Cardiac atrium fibroblast (primary cell): ENCODE data around the gene POR. TPM values are rescaled to one million over a fixed set of nuclear protein-coding genes. Genes with fewer than 3 reads are reported as not detected.

ENCODE experiments used
- total RNA-seq: library from RNA; depleted of rRNA; stranded (reverse); fragments of >200 nt; gene quantifications from 2 replicates; pipeline ENCODE4 v1.2.3, GENCODE V29; 2015

Gene POR
- total RNA-seq = 67.0 and 68.5 TPM in 2 replicates

GRCh38 chr7:75914655-75915415 is at the start of gene POR:
TSS of gene POR (plus strand) at chr7:75915155. CDS start at chr7:75954002, 38,847 bp downstream.

GRCh38 chr7:75878769-75879611 is 36.0 kb upstream of the POR start, which contains the start of gene RHBDD2:
TSS of gene RHBDD2 (plus strand) at chr7:75879034. CDS start at chr7:75879083, 49 bp downstream.

GRCh38 chr7:75994388-75995051 is 79.6 kb downstream of the POR start, which contains the start of gene TMEM120A:
TSS of gene TMEM120A (minus strand) at chr7:75994595. CDS start at chr7:75994570, 25 bp downstream.

Other genes with a start within 250 kb of the POR start
- gene HIP1, start 176.2 kb upstream of the POR start, total RNA-seq = 3.1 and 5.0 TPM in 2 replicates
- gene CCL26, start 142.9 kb upstream of the POR start, total RNA-seq = not detected in 2 replicates
- not detected in 2 replicates for gene CCL24, start 101.3 kb upstream of the POR start, total RNA-seq
- gene RHBDD2, start 36.1 kb upstream of the POR start, total RNA-seq = 42.1 and 48.3 TPM in 2 replicates
- gene TMEM120A, start 79.4 kb downstream of the POR start, total RNA-seq = 14.4 and 17.9 TPM in 2 replicates
- 39.7 and 60.3 TPM in 2 replicates for gene STYXL1, start 132.8 kb downstream of the POR start, total RNA-seq
- gene MDH2, start 133.0 kb downstream of the POR start, total RNA-seq = 66.4 and 86.8 TPM in 2 replicates